22Rv1 (cell line): Measurements from ENCODE around the gene SKP2.

ENCODE experiments used
- CTCF ChIP-seq: fragments of 450-650 bp; IDR thresholded peaks from 2 replicates; pipeline ENCODE4 v1.5.1; 2017; ENCODE audit warnings: mild to moderate bottlenecking
- ZFX ChIP-seq: fragments of 450-650 bp; IDR thresholded peaks from 2 replicates; pipeline ENCODE4 v1.6.1; 2017; ENCODE audit warnings: antibody characterized with exemption, borderline replicate concordance

GRCh38 chr5:36180556-36181350 lies 28.8 kb downstream of the SKP2 start:
- no peak for TF ChIP-seq CTCF
- TF ChIP-seq ZFX, result no peak
